SK-N-SH (cell line): ENCODE data around the gene OAF. TPM values are rescaled to one million over a fixed set of nuclear protein-coding genes. Genes with fewer than 3 reads are reported as not detected.
A peak's percentile ranks its signal among the peaks of the same experiment; 100 is the strongest.

Experiments used
- CTCF ChIA-PET: fragments of 300-600, 350-600 bp; formaldehyde crosslinking; extraction: SDS; loops from one replicate; lab custom pipeline; 2021; lab: Yijun Ruan, JAX
- POLR2A ChIA-PET: fragments of 350-600 bp; sonication (Branson Sonifier 250); formaldehyde crosslinking; extraction: SDS; loops from one replicate; lab custom pipeline; 2020; ENCODE audit warnings: antibody characterized with exemption, inconsistent platforms; lab: Yijun Ruan, JAX
- DNase-seq: peaks from one replicate; pipeline ENCODE4 v3.0.0; 2012
- H2AFZ ChIP-seq: fragments of 200-600 bp; sonication (generic); 2 replicates; pipeline ENCODE4 v1.8.1; 2016; ENCODE audit warnings: antibody characterized with exemption, mild to moderate bottlenecking, low read depth
- H3F3A ChIP-seq: fragments of 200-600 bp; sonication (generic); replicated peaks from 2 replicates; pipeline ENCODE3; 2016; ENCODE audit warnings: antibody characterized with exemption, mild to moderate bottlenecking; ENCODE audit not compliant: insufficient read depth
- H3K27ac ChIP-seq, 2 experiments: fragments of 200-500 bp in 1 of 2; fragments of 200-600 bp in 1 of 2; sonication (Bioruptor generic) in 1 of 2; sonication (generic), shearing (Covaris generic) in 1 of 2; 2 replicates each; pipeline versions ENCODE4 v1.5.1 to v1.6.1; 2014 to 2016; ENCODE audit warnings: low read depth in 2 of 2, inconsistent platforms in 1 of 2, low read length in 1 of 2, mild to moderate bottlenecking in 1 of 2, mixed read lengths in 1 of 2
- H3K27me3 ChIP-seq: fragments of 200-600 bp; sonication (generic), shearing (Covaris generic); 2 replicates; pipeline ENCODE4 v1.6.1; 2016; ENCODE audit warnings: mixed run types; ENCODE audit not compliant: insufficient read depth
- H3K36me3 ChIP-seq, 2 experiments: fragments of 200-500 bp in 1 of 2; fragments of 200-600 bp in 1 of 2; sonication (Bioruptor generic) in 1 of 2; sonication (generic) in 1 of 2; replicated peaks in 1 of 2; 2 replicates each; pipeline versions ENCODE3 to v1.5.1; 2014 to 2016; ENCODE audit warnings: low read length in 1 of 2, mild to moderate bottlenecking in 1 of 2; ENCODE audit not compliant: insufficient read depth in 2 of 2, control insufficient read depth in 1 of 2
- H3K4me1 ChIP-seq, 2 experiments: fragments of 200-500 bp in 1 of 2; fragments of 200-600 bp in 1 of 2; sonication (Bioruptor generic) in 1 of 2; sonication (generic), shearing (Covaris generic) in 1 of 2; 2 replicates each; pipeline versions ENCODE4 v1.5.1 to v1.6.1; 2014 to 2016; ENCODE audit warnings: low read depth in 1 of 2, low read length in 1 of 2, mixed run types in 1 of 2; ENCODE audit not compliant: insufficient read depth in 2 of 2, control insufficient read depth in 1 of 2
- H3K4me2 ChIP-seq: fragments of 200-600 bp; sonication (generic), shearing (Covaris generic); 2 replicates; pipeline ENCODE4 v1.6.1; 2017; ENCODE audit warnings: mixed run types
- H3K4me3 ChIP-seq, 2 experiments: fragments of 200-500 bp in 1 of 2; fragments of 200-600 bp in 1 of 2; sonication (Bioruptor generic) in 1 of 2; sonication (generic), shearing (Covaris generic) in 1 of 2; 2 replicates each; pipeline versions ENCODE4 v1.5.1 to v1.8.1; 2014 to 2016; ENCODE audit warnings: low read depth in 2 of 2, inconsistent platforms in 1 of 2, low read length in 1 of 2, mild to moderate bottlenecking in 1 of 2, mixed read lengths in 1 of 2, moderate library complexity in 1 of 2
- H3K79me2 ChIP-seq: fragments of 200-600 bp; sonication (generic); 2 replicates; pipeline ENCODE4 v1.8.1; 2017; ENCODE audit warnings: mild to moderate bottlenecking; ENCODE audit not compliant: insufficient read depth
- H3K9ac ChIP-seq: fragments of 200-600 bp; sonication (generic); 2 replicates; pipeline ENCODE4 v1.6.1; 2017; ENCODE audit warnings: mixed run types
- H3K9me2 ChIP-seq: fragments of 200-600 bp; sonication (generic); 2 replicates; pipeline ENCODE4 v1.6.1; 2017; ENCODE audit warnings: mixed run types
- H3K9me3 ChIP-seq: fragments of 200-600 bp; sonication (generic); 2 replicates; pipeline ENCODE4 v1.6.1; 2017; ENCODE audit warnings: mixed run types, mild to moderate bottlenecking, moderate library complexity
- H4K20me1 ChIP-seq: fragments of 200-600 bp; sonication (generic); 2 replicates; pipeline ENCODE4 v1.6.1; 2017; ENCODE audit warnings: mild to moderate bottlenecking, mixed run types; ENCODE audit not compliant: insufficient read depth
- ELF1 ChIP-seq: IDR thresholded peaks from 2 replicates; pipeline ENCODE4 v1.4.0; 2012
- EZH2phosphoT487 ChIP-seq: fragments of 200-600 bp; sonication (generic); IDR thresholded peaks from 2 replicates; pipeline ENCODE4 v1.6.1; 2017; ENCODE audit warnings: low read depth, mixed run types, mild to moderate bottlenecking, antibody characterized with exemption, moderate library complexity, borderline replicate concordance
- GABPA ChIP-seq: IDR thresholded peaks from 2 replicates; pipeline ENCODE4 v1.4.0; 2012; ENCODE audit warnings: low read depth, mild to moderate bottlenecking
- JUND ChIP-seq: IDR thresholded peaks from 2 replicates; pipeline ENCODE4 v1.4.0; 2012
- MEF2A ChIP-seq: IDR thresholded peaks from 2 replicates; pipeline ENCODE4 v1.4.0; 2012; ENCODE audit warnings: low read depth, borderline replicate concordance
- NFIC ChIP-seq: IDR thresholded peaks from 2 replicates; pipeline ENCODE4 v1.4.0; 2012; ENCODE audit warnings: borderline replicate concordance
- NRF1 ChIP-seq: IDR thresholded peaks from 2 replicates; pipeline ENCODE4 v1.6.1; 2012; ENCODE audit warnings: low read depth, mild to moderate bottlenecking, low read length
- PBX3 ChIP-seq: IDR thresholded peaks from 2 replicates; pipeline ENCODE4; 2012
- POLR2AphosphoS5 ChIP-seq: IDR thresholded peaks from 2 replicates; pipeline ENCODE4 v1.6.1; 2012; ENCODE audit warnings: low read depth, low read length
- USF1 ChIP-seq: IDR thresholded peaks from 2 replicates; pipeline ENCODE4 v1.4.0; 2012; ENCODE audit warnings: low read depth, borderline replicate concordance
- WGBS: methylation state at CpG from one replicate; pipeline ENCODE4 v1.1.6; 2017; ENCODE audit warnings: low lambda C conversion rate; 5-methylcytosine and 5-hydroxymethylcytosine counted together
- polyA plus RNA-seq, 3 experiments: library from polyadenylated mRNA; depleted of rRNA; stranded (reverse); fragments of >200 nt; gene quantifications; 2 replicates each; pipeline ENCODE4 v1.2.3, GENCODE V29; 2012
- TF ChIP-seq, protein P1 (sequence below): IDR thresholded peaks from 2 replicates; pipeline ENCODE4 v1.4.0; 2012; ENCODE audit warnings: low read depth, borderline replicate concordance

Gene OAF
- polyA plus RNA-seq, 1 of the 3 experiments (the other 2 are of a cell fraction) = 28.0 TPM

DNA sequence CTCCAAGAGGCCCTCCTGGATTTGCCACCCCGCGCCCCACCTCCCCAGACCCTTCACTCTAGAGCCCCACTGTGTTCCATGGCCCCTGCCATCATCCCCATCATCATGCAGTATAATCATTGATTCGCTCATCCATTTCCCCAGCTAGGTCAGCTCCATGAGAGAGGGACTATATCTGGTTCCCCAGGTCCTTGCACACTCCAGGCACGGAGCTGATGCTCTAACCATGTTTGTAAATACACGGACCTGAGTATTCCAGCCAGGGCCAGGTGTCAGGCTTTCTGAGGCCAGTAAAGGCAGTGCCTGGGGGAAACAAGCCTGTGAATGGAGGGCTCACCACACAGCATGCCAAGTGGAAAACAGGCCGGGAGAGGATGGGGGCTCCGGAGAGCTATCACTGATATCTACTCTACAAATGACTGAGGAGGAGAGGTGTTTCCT is 27.1 kb upstream of the OAF start:
- Histone ChIP-seq H3K4me2 (no peak overlapping the region), H4K20me1 (no peaks in the 10 kb centered on the region), H3K4me3 (no peak overlapping the region), H3K9ac (no peak overlapping the region), H3F3A (no peaks in the 10 kb centered on the region), H3K36me3 (no peaks in the 10 kb centered on the region), H3K27ac (no peak overlapping the region), H3K27me3 (no peaks in the 10 kb centered on the region), H3K79me2 (no peaks in the 10 kb centered on the region), H3K9me3 (no peaks in the 10 kb centered on the region), H2AFZ (no peak overlapping the region), H3K9me2 (no peaks in the 10 kb centered on the region), H3K4me1 (peaks cover 5 to 58% of the 10 kb centered on the region in 2 experiments; a peak in 2 of 4 replicates)
- TF ChIP-seq, protein P1, sequence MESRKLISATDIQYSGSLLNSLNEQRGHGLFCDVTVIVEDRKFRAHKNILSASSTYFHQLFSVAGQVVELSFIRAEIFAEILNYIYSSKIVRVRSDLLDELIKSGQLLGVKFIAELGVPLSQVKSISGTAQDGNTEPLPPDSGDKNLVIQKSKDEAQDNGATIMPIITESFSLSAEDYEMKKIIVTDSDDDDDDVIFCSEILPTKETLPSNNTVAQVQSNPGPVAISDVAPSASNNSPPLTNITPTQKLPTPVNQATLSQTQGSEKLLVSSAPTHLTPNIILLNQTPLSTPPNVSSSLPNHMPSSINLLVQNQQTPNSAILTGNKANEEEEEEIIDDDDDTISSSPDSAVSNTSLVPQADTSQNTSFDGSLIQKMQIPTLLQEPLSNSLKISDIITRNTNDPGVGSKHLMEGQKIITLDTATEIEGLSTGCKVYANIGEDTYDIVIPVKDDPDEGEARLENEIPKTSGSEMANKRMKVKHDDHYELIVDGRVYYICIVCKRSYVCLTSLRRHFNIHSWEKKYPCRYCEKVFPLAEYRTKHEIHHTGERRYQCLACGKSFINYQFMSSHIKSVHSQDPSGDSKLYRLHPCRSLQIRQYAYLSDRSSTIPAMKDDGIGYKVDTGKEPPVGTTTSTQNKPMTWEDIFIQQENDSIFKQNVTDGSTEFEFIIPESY = no peak
- TF ChIP-seq GABPA (no peak), PBX3 (no peak), MEF2A (no peak), USF1 (no peak), ELF1 (no peak), NFIC (no peak), NRF1 (no peak), POLR2AphosphoS5 (no peak), JUND (no peak), EZH2phosphoT487 (no peak)
- DNase-seq = no peak
- CTCF ChIA-PET = interaction anchor here (0.8 to 8.0 kb wide), 7 partner anchors 11 to 170 kb away, joined by 3 to 68 read pairs (median 5); no protein-coding TSS in a partner anchor
- 80% methylated on average over 7 of the region's 7 CpGs for WGBS
- POLR2A ChIA-PET = no interaction called here

DNA sequence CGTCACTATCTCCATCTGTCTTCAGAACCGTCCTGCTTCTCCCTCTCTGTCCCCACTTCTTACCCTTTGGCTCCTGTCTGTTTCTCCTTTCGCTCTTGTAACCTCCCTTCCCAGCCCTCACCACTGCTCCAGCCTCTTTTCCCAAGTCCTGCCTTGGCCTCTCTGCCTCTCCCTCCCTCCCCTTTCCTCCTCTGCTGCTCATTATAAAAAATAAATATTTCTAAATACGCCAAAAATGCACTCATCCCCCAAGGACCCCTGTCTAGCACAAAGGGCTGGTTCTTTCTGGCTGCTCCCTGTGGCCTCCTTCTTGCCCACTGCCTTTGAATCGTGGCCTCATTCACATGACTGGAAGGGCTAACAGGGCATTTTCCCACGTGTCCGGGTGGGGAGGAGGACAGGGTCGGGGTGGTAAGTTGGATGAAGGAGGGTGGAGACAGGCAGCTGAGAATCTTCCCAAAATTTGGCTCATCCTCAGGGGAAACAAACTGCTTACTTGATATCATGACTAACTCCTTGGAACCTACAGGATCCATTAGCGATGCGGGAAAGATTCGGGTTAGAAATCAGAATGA is 26.4 kb upstream of the OAF start:
- ChIA-PET CTCF (interaction anchor here (0.8 to 8.0 kb wide), 7 partner anchors 11 to 119 kb away, joined by 3 to 68 read pairs (median 11); no protein-coding TSS in a partner anchor), POLR2A (no interaction called here)
- no peaks in the 10 kb centered on the region for H3K9me2 ChIP-seq
- no peak for DNase-seq
- H3K9me3 ChIP-seq = no peaks in the 10 kb centered on the region
- no peak overlapping the region for H3K9ac ChIP-seq
- H4K20me1 ChIP-seq = no peaks in the 10 kb centered on the region
- no peak for TF ChIP-seq JUND
- no peak for TF ChIP-seq NRF1
- no peak for TF ChIP-seq PBX3
- TF ChIP-seq POLR2AphosphoS5 = no peak
- whole genome bisulfite sequencing = 66% methylated on average over 11 of the region's 11 CpGs
- H3K27me3 ChIP-seq = peaks cover under 1% of the 10 kb centered on the region; the same call in 1 of the 2 replicates
- H3K27ac ChIP-seq = peak overlapping the region in 1 of 2 experiments; percentile 91; a peak in 2 of 4 replicates
- H3K4me1 ChIP-seq = peaks cover 5 to 58% of the 10 kb centered on the region in 2 experiments; a peak in 2 of 4 replicates
- H3F3A ChIP-seq = no peaks in the 10 kb centered on the region
- H3K36me3 ChIP-seq = no peaks in the 10 kb centered on the region
- no peak overlapping the region for H3K4me2 ChIP-seq
- H3K79me2 ChIP-seq = no peaks in the 10 kb centered on the region
- no peak overlapping the region for H2AFZ ChIP-seq
- no peak overlapping the region for H3K4me3 ChIP-seq
